ENCODE measurements around the gene EML5.
"Not testable (repeated sequence)": the region's sequence is repeated elsewhere in the genome, so short reads cannot be mapped to it uniquely, and the experiment has no call there.

EML5 gene

DNA sequence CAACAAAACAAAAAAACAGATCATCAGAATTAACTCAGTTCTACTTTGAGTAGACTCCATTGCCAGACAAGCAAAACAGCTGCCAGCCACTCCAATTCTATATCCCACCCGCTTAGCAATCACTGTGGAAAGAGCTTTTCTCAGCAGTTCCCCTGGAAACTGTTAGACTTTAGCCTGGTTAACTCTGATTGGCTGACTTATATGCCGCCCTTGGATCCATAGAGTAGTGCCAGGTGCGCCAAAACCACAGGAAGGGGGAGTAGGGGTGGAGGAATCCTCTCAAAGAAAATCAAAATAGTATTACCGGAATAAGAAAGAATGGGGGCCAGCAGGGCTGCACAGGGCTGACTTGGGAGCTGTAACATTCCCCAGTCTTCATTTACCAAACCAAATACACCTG lies 5.4 kb upstream of the EML5 start:
- Histone ChIP-seq H3K4me1 (ENCODE audit: control insufficient read depth, insufficient read depth, low read length) (no peaks in the 10 kb centered on the region), H3K4me3 (ENCODE audit: low read length) (no peak overlapping the region), H3K36me3 (ENCODE audit: control insufficient read depth, insufficient read depth, low read length) (no peaks in the 10 kb centered on the region), H3K9ac (ENCODE audit: low read length) (no peak overlapping the region), H3K27ac (ENCODE audit: low read depth, low read length) (no peak overlapping the region), H3K27me3 (ENCODE audit: control insufficient read depth, insufficient read depth, low read length) (no peaks in the 10 kb centered on the region)

- Histone ChIP-seq H3K4me1 (ENCODE audit: control insufficient read depth, insufficient read depth, low read length) (no peaks in the 10 kb centered on the region), H3K36me3 (ENCODE audit: control insufficient read depth, insufficient read depth, low read length) (no peaks in the 10 kb centered on the region), H3K4me3 (ENCODE audit: low read length) (peak overlapping the region; percentile 69), H3K9ac (ENCODE audit: low read length) (peak overlapping the region; percentile 36), H3K27me3 (ENCODE audit: control insufficient read depth, insufficient read depth, low read length) (no peaks in the 10 kb centered on the region), H3K27ac (ENCODE audit: low read depth, low read length) (peak overlapping the region; percentile 72)
These were observed 489 bp upstream of the EML5 start for GRCh38 chr14:88793259-88793625.

DNA sequence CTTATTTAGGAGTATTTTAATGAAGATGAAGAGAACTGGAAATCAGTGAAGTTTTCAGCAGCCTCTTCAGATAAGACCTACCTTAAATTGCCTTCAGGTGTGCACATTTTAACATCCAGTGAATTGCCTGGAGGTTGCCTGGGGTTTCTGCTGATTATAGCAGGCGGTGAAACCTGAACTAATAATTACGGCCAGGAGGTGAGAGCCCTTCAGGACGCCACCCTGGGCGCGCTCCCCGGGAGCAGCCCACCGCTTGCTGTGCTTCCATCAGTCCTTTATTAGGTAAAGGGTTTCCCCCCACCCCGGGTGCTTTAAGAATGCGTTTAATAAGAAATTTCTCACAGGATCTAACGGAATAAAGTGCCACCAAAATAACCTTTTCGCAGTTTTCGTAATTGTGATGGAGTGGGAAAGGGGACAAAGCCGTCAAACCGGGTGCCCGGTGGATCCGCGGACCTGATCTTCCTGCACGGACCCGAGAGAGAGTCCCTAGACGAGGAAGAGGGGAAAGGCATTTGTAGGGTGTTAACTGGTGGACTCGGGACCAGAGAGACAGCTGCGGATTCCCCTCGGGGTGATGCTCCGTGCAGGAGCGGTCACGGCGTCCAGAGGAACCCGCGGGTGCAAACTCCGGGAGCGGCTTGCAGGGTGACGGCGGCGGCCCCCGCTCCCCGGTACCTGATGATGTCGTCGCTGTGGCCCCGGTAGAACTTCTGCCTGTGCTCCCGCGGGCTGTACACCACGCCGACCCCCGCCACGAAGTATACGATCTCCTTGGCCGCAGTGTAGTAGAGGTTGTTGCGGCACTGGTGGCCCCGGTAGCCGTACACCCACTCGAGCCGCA lies 902 bp downstream of the EML5 start:
- Histone ChIP-seq H3K36me3 (ENCODE audit: control insufficient read depth, insufficient read depth, low read length) (no peaks in the 10 kb centered on the region), H3K4me3 (ENCODE audit: low read length) (peak overlapping the region; percentile 69), H3K27me3 (ENCODE audit: control insufficient read depth, insufficient read depth, low read length) (no peaks in the 10 kb centered on the region), H3K9ac (ENCODE audit: low read length) (peak overlapping the region; percentile 38), H3K4me1 (ENCODE audit: control insufficient read depth, insufficient read depth, low read length) (no peaks in the 10 kb centered on the region), H3K27ac (ENCODE audit: low read depth, low read length) (peak overlapping the region; percentile 72)

DNA sequence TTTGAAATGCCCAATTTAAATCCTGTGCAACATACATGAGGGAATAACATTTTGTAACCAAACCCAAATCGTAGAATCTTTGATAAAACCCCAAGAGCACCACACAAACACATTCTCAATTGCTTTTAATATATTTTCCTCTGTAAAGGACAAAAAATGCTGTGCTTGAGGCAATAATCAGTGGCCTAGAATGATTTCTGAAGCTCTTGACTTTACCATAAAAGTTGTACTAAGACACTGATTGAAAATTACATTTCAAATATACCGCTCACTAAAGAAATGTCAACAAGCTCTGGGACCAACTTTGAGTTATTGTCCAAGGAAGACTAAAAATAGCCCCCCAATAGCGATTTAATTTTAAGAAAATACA lies 1.5 kb downstream of the EML5 start:
- Histone ChIP-seq H3K4me3 (ENCODE audit: low read length) (peak overlapping the region; percentile 69), H3K27ac (ENCODE audit: low read depth, low read length) (no peak overlapping the region), H3K36me3 (ENCODE audit: control insufficient read depth, insufficient read depth, low read length) (no peaks in the 10 kb centered on the region), H3K27me3 (ENCODE audit: control insufficient read depth, insufficient read depth, low read length) (no peaks in the 10 kb centered on the region), H3K4me1 (ENCODE audit: control insufficient read depth, insufficient read depth, low read length) (no peaks in the 10 kb centered on the region), H3K9ac (ENCODE audit: low read length) (no peak overlapping the region)

DNA sequence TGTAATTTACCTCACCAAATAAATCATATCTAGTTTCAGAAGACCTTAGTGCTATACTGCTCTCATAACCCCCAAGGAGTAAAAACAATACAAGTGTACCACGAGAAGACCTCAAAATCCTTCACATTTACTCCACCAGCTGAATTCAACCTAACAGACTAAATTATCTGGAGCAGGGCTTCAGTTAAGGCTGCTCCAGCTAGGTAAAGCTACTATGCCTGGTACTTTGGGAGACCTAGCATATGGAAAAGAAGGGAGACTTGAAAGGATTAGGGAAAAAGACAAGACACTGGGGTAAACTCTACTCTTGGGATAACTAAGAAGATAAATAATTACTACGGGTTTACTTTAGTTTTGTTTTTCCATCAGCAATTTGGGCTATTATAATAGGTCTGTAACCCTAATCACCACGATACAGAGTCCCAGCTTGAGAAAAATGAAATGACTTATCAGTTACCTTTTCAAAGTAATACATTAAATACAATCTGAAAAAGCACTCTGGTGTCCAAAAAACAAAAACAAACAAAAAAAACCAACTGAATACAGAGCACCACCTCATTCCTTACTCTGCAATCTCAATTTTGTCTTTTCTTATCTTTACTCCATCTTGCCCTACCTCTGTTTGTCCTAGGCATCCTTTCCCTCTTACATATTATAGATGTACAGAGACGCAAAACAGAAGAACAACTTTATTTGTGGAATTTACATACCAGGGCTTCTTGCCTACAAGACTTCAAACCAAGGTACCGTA lies 2.1 kb downstream of the EML5 start:
- Histone ChIP-seq H3K4me1 (ENCODE audit: control insufficient read depth, insufficient read depth, low read length) (no peaks in the 10 kb centered on the region), H3K4me3 (ENCODE audit: low read length) (no peak overlapping the region), H3K27me3 (ENCODE audit: control insufficient read depth, insufficient read depth, low read length) (no peaks in the 10 kb centered on the region), H3K9ac (ENCODE audit: low read length) (no peak overlapping the region), H3K36me3 (ENCODE audit: control insufficient read depth, insufficient read depth, low read length) (no peaks in the 10 kb centered on the region), H3K27ac (ENCODE audit: low read depth, low read length) (no peak overlapping the region)

DNA sequence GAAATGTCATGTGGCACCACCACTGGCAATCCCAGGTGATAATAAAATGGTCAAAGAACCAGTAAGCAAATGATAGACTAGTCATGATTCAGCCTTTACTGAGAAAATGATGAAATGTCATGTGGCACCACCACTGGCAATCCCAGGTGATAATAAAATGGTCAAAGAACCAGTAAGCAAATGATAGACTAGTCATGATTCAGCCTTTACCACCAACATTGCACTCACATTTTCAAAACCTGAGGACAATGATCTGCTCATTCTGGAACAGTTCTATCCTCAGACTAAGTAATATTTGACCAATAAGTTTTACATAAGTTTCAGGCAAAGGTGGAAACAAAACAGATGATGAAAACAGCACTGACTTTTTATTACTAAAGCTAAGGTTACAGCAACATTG lies 3.2 kb downstream of the EML5 start:
- not testable (repeated sequence) for H3K9ac ChIP-seq (ENCODE audit: low read length); H3K27ac ChIP-seq (ENCODE audit: low read depth, low read length); H3K27me3 ChIP-seq (ENCODE audit: control insufficient read depth, insufficient read depth, low read length); H3K4me1 ChIP-seq (ENCODE audit: control insufficient read depth, insufficient read depth, low read length); H3K4me3 ChIP-seq (ENCODE audit: low read length); H3K36me3 ChIP-seq (ENCODE audit: control insufficient read depth, insufficient read depth, low read length)

GRCh38 chr14:88786715-88787114 lies 6.0 kb downstream of the EML5 start:
- H3K4me3 ChIP-seq (ENCODE audit: low read length), result no peak overlapping the region
- H3K27me3 ChIP-seq (ENCODE audit: control insufficient read depth, insufficient read depth, low read length), result no peaks in the 10 kb centered on the region
- H3K27ac ChIP-seq (ENCODE audit: low read depth, low read length), result no peak overlapping the region
- H3K36me3 ChIP-seq (ENCODE audit: control insufficient read depth, insufficient read depth, low read length), result no peaks in the 10 kb centered on the region
- H3K9ac ChIP-seq (ENCODE audit: low read length), result no peak overlapping the region
- no peaks in the 10 kb centered on the region for H3K4me1 ChIP-seq (ENCODE audit: control insufficient read depth, insufficient read depth, low read length)

DNA sequence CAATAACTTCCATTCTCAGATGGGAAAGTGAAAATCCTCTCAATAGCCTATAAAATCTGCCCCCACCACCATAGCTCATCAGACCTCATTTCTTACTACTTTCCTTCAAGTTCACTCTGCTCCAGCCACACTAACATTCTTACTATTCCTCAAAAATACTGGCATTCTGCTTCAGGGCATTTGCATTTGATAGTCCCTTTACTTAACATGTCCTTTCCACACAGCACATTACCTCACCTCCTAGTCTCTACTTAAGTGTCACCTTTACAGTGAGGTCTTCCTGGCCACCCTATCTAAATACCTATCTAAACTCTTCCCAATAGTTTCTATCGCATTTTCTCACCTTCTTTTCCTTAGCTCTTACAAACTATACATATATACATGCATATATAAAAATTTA lies 6.8 kb downstream of the EML5 start:
- Histone ChIP-seq H3K36me3 (ENCODE audit: control insufficient read depth, insufficient read depth, low read length) (no peaks in the 10 kb centered on the region), H3K4me3 (ENCODE audit: low read length) (no peak overlapping the region), H3K27ac (ENCODE audit: low read depth, low read length) (no peak overlapping the region), H3K27me3 (ENCODE audit: control insufficient read depth, insufficient read depth, low read length) (no peaks in the 10 kb centered on the region), H3K9ac (ENCODE audit: low read length) (no peak overlapping the region), H3K4me1 (ENCODE audit: control insufficient read depth, insufficient read depth, low read length) (no peaks in the 10 kb centered on the region)

DNA sequence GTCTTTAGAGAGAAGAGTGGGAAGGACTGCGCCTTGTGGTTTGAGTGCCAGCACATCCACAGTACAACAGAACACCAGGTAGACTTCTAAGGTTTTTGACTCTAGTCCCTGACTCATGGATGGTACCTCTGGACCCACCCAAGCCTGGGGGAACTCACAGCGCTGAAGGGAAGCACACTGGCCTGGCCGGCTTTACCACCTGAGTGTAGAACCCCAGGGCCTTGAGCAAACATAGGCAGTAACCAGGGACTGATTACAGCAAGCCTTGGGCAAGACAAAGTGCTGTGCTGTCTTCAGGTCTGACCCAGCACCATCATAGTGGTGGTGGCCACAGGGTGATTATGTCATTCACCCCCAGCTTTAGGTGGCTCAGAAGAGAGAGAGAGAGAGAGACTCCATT lies 17.2 kb downstream of the EML5 start:
- Histone ChIP-seq H3K27me3 (ENCODE audit: control insufficient read depth, insufficient read depth, low read length) (no peaks in the 10 kb centered on the region), H3K27ac (ENCODE audit: low read depth, low read length) (no peak overlapping the region), H3K36me3 (ENCODE audit: control insufficient read depth, insufficient read depth, low read length) (no peaks in the 10 kb centered on the region), H3K4me3 (ENCODE audit: low read length) (no peak overlapping the region), H3K4me1 (ENCODE audit: control insufficient read depth, insufficient read depth, low read length) (no peaks in the 10 kb centered on the region), H3K9ac (ENCODE audit: low read length) (no peak overlapping the region)

GRCh38 chr14:88770736-88771135 lies 22.0 kb downstream of the EML5 start:
- Histone ChIP-seq H3K27me3 (ENCODE audit: control insufficient read depth, insufficient read depth, low read length) (no peaks in the 10 kb centered on the region), H3K9ac (ENCODE audit: low read length) (no peak overlapping the region), H3K27ac (ENCODE audit: low read depth, low read length) (no peak overlapping the region), H3K4me1 (ENCODE audit: control insufficient read depth, insufficient read depth, low read length) (no peaks in the 10 kb centered on the region), H3K36me3 (ENCODE audit: control insufficient read depth, insufficient read depth, low read length) (no peaks in the 10 kb centered on the region), H3K4me3 (ENCODE audit: low read length) (no peak overlapping the region)

- Histone ChIP-seq H3K36me3 (ENCODE audit: control insufficient read depth, insufficient read depth, low read length) (no peaks in the 10 kb centered on the region), H3K4me1 (ENCODE audit: control insufficient read depth, insufficient read depth, low read length) (no peaks in the 10 kb centered on the region), H3K9ac (ENCODE audit: low read length) (no peak overlapping the region), H3K27me3 (ENCODE audit: control insufficient read depth, insufficient read depth, low read length) (no peaks in the 10 kb centered on the region), H3K27ac (ENCODE audit: low read depth, low read length) (no peak overlapping the region), H3K4me3 (ENCODE audit: low read length) (no peak overlapping the region)
These were observed 27.6 kb downstream of the EML5 start for GRCh38 chr14:88765130-88765529.

- Histone ChIP-seq H3K36me3 (ENCODE audit: control insufficient read depth, insufficient read depth, low read length) (no peaks in the 10 kb centered on the region), H3K9ac (ENCODE audit: low read length) (no peak overlapping the region), H3K4me3 (ENCODE audit: low read length) (no peak overlapping the region), H3K27ac (ENCODE audit: low read depth, low read length) (no peak overlapping the region), H3K27me3 (ENCODE audit: control insufficient read depth, insufficient read depth, low read length) (no peaks in the 10 kb centered on the region), H3K4me1 (ENCODE audit: control insufficient read depth, insufficient read depth, low read length) (no peaks in the 10 kb centered on the region)
These were observed 38.9 kb downstream of the EML5 start for GRCh38 chr14:88753873-88754272.

DNA sequence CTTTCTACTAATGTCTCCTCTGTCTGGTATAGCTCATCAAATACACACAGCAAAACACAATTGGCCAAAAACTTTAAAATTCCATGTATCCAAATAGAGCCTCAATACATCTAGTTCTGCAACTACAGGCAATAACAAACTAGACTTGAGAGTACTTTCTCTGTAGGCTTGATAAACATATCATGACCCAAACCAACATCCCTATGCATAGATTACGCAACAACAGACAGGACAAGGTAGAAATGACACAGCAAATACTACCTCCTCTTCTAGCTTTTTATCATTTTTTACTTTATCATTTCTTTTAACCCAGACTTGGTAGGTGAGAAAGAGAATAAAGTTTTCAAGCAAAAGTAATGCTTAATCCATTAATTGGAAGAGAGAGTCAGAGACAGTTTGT lies 41.8 kb downstream of the EML5 start:
- Histone ChIP-seq H3K9ac (ENCODE audit: low read length) (no peak overlapping the region), H3K4me1 (ENCODE audit: control insufficient read depth, insufficient read depth, low read length) (no peaks in the 10 kb centered on the region), H3K36me3 (ENCODE audit: control insufficient read depth, insufficient read depth, low read length) (no peaks in the 10 kb centered on the region), H3K27me3 (ENCODE audit: control insufficient read depth, insufficient read depth, low read length) (no peaks in the 10 kb centered on the region), H3K27ac (ENCODE audit: low read depth, low read length) (no peak overlapping the region), H3K4me3 (ENCODE audit: low read length) (no peak overlapping the region)

Data from rectal smooth muscle tissue (tissue), 1 donor.